Heart left ventricle (tissue), 16 donors: ENCODE measurements around the gene CCDC69. TPM values are rescaled to one million over a fixed set of nuclear protein-coding genes. Genes with fewer than 3 reads are reported as not detected.

Experiments
- ATAC-seq, 4 donors: fragments of 200-7000 bp; cut with Tn5 transposase; one replicate each; pipeline ENCODE4 v1.9.1; 2020 to 2022; ENCODE audit warnings: moderate library complexity in 4 of 4, mild to moderate bottlenecking in 3 of 4, moderate number of reproducible peaks in 1 of 4
- DNase-seq, 5 donors: peaks; one replicate each; pipeline ENCODE4 v3.0.0-alpha.2; 2020
- H3K27ac ChIP-seq, 12 donors: fragments of 200-600 bp; sonication (generic) in 4 of 12; one replicate each; pipeline versions ENCODE4 v1.5.0 to v1.8.0; 2016 to 2022; ENCODE audit warnings: mild to moderate bottlenecking in 2 of 12
- H3K27me3 ChIP-seq, 9 donors: fragments of 200-600 bp; sonication (generic) in 2 of 9; one replicate each; pipeline versions ENCODE4 v1.5.1 to v1.8.0; 2016 to 2022; ENCODE audit warnings: mild to moderate bottlenecking in 3 of 9
- H3K36me3 ChIP-seq, 9 donors: fragments of 200-600 bp; sonication (generic) in 2 of 9; one replicate each; pipeline versions ENCODE4 v1.5.0 to v1.8.0; 2018 to 2022; ENCODE audit warnings: mild to moderate bottlenecking in 2 of 9
- H3K4me1 ChIP-seq, 12 donors: fragments of 200-600 bp; sonication (generic) in 4 of 12; one replicate each; pipeline versions ENCODE4 v1.5.0 to v1.8.0; 2016 to 2022; ENCODE audit warnings: mild to moderate bottlenecking in 3 of 12
- H3K4me3 ChIP-seq, 12 donors: fragments of 200-600 bp; sonication (generic) in 4 of 12; one replicate each; pipeline versions ENCODE4 v1.5.0 to v1.8.0; 2017 to 2022; ENCODE audit warnings: mild to moderate bottlenecking in 9 of 12, moderate library complexity in 4 of 12
- H3K9me3 ChIP-seq, 12 donors: fragments of 200-600 bp; sonication (generic) in 4 of 12; one replicate each; pipeline versions ENCODE4 v1.5.0 to v1.8.0; 2016 to 2022; ENCODE audit warnings: mild to moderate bottlenecking in 1 of 12
- CTCF ChIP-seq, 12 donors: fragments of 200-600 bp; sonication (generic) in 4 of 12; IDR thresholded peaks; one replicate each; pipeline versions ENCODE4 v1.5.0 to v1.8.0; 2018 to 2022; ENCODE audit warnings: antibody characterized with exemption in 12 of 12, mild to moderate bottlenecking in 5 of 12
- POLR2A ChIP-seq, 2 donors: fragments of 450-650 bp; IDR thresholded peaks; one replicate each; pipeline ENCODE4 v1.6.1; 2017; ENCODE audit warnings: antibody characterized with exemption in 2 of 2, mild to moderate bottlenecking in 2 of 2, moderate library complexity in 2 of 2
- whole genome bisulfite sequencing, 4 donors: extraction: QIAGEN DNeasy Blood & Tissue Kit in 2 of 4; methylation state at CpG; one replicate each; pipeline versions ENCODE4 v1.1.5 to v1.1.7; 2013 to 2018; 5-methylcytosine and 5-hydroxymethylcytosine counted together
- intact Hi-C, 10 donors: fragments of 100-400 bp; cut with DNase I; formaldehyde crosslinking; loops; one replicate each; pipeline versions ENCODE4 v1.11.1 to v1.14.2; 2022
- polyA plus RNA-seq, 2 donors: library from polyadenylated mRNA; stranded (reverse); fragments of 200-250 nt; gene quantifications; one replicate each; pipeline ENCODE4 v1.2.3, GENCODE V29; 2013
- total RNA-seq, 9 donors: library from RNA; depleted of rRNA in 2 of 9; stranded (reverse); fragments of >200 nt in 2 of 9; fragmentation: NEBNext Ultra II Directional in 3 of 9; extraction: Animal tissue kit (Norgen Biotek cat#: 25700) in 3 of 9; gene quantifications; one replicate each; pipeline versions ENCODE4 v1.1.0 to v1.2.4, GENCODE V29; 2016 to 2023
- donor health status: ischemic (EF 13 %, LVEDD 7.1; RV severe dilation, severe dysfunction).
- donor health status: healthy with polysubstance abuse.
- donor health status: DM: no; HTN: yes; CAD: no.
- donor health status: DM: no; HTN: no; CAD: no.
- donor health status: ischemic (EF 25% LVEDD 6.9; RV normal size, moderate dysfunction).
- donor health status: ischemic (EF 25% LVEDD 5.7; RV mildly dilated, moderate dysfunction).
- donor health status: healthy.
- donor health status: DM: yes; HTN: yes; CAD: no.
- donor health status: ischemic (EF 35%, LVEDD 5.7; RV mildly dilated, moderate dysfunction).
- donor health status: nonischemic (EF 11% LVEDD 7.7; RV severe dilation, severe dysfunction).
- donor health status: DM: yes; HTN: yes; CAD: no.
- donor health status: PGD.
- donor health status: ischemic (EF 29% LVEDD 5.4; RV normal size, mild dysfunction).
- donor health status: nonischemic (EF 23%, LVEDD 6.1; RV moderate dilation, normal function).

CCDC69 gene
- total and polyA plus RNA-seq, 11 donors, result 82.5 to 245 (median 119) TPM

- DNase-seq (no peak), ATAC-seq (no peak)
- H3K4me1 ChIP-seq, result peaks cover 23 to 92% (median 76%) of the 10 kb centered on the region in 12 donors
- TF ChIP-seq CTCF (IDR thresholded peaks at IDR 0.05), result no peak
- no peak for TF ChIP-seq POLR2A (IDR thresholded peaks at IDR 0.05)
- no peaks in the 10 kb centered on the region for H3K9me3 ChIP-seq
- 89 to 94% (median 90%) methylated on average over 3 of the region's 3 CpGs for WGBS, 4 donors
- peak overlapping the region in 2 of 12 donors; percentile 90 to 94 for H3K27ac ChIP-seq
- intact Hi-C loops, result loop anchor here in 2 of 10 donors (10.0 kb wide), 2 partner anchors 359 to 369 kb away; no protein-coding TSS in a partner anchor
- peaks cover 0 to 10% (median 0%) of the 10 kb centered on the region in 9 donors for H3K36me3 ChIP-seq
- no peak overlapping the region for H3K4me3 ChIP-seq
- no peaks in the 10 kb centered on the region for H3K27me3 ChIP-seq
Observed at GRCh38 chr5:151153766-151154272, 70.1 kb downstream of the CCDC69 start.

GRCh38 chr5:151153300-151153699 lies 70.6 kb downstream of the CCDC69 start:
- TF ChIP-seq POLR2A (IDR thresholded peaks at IDR 0.05), result no peak
- TF ChIP-seq CTCF (IDR thresholded peaks at IDR 0.05), result no peak
- WGBS, 4 donors, result 69 to 85% (median 79%) methylated on average over 3 of the region's 3 CpGs
- DNase-seq (no peak), ATAC-seq (no peak)
- Histone ChIP-seq H3K27me3 (no peaks in the 10 kb centered on the region), H3K4me3 (no peak overlapping the region), H3K27ac (peak overlapping the region in 2 of 12 donors; percentile 90 to 94), H3K36me3 (peaks cover 0 to 10% (median 0%) of the 10 kb centered on the region in 9 donors), H3K9me3 (no peaks in the 10 kb centered on the region), H3K4me1 (peaks cover 21 to 93% (median 73%) of the 10 kb centered on the region in 12 donors)
- intact Hi-C loops, result loop anchor here in 2 of 10 donors (10.0 kb wide), 2 partner anchors 358 to 368 kb away; no protein-coding TSS in a partner anchor

GRCh38 chr5:151151793-151152192 lies 72.1 kb downstream of the CCDC69 start:
- TF ChIP-seq POLR2A (IDR thresholded peaks at IDR 0.05), result no peak
- no peak for TF ChIP-seq CTCF (IDR thresholded peaks at IDR 0.05)
- ATAC-seq (peak in 3 of 4 donors; percentile 14 to 40 (median 29)), DNase-seq (no peak)
- WGBS, 4 donors, result 47 to 51% (median 50%) methylated on average over 5 of the region's 5 CpGs
- Histone ChIP-seq H3K4me1 (peaks cover 19 to 99% (median 72%) of the 10 kb centered on the region in 12 donors), H3K36me3 (peaks cover 0 to 22% (median 11%) of the 10 kb centered on the region in 9 donors), H3K27me3 (no peaks in the 10 kb centered on the region), H3K9me3 (no peaks in the 10 kb centered on the region), H3K4me3 (no peak overlapping the region), H3K27ac (peak overlapping the region in 10 of 12 donors; percentile 33 to 94 (median 64))
- intact Hi-C loops, result loop anchor here in 2 of 10 donors (10.0 kb wide), 2 partner anchors 357 to 367 kb away; no protein-coding TSS in a partner anchor

GRCh38 chr5:151151263-151151660 lies 72.6 kb downstream of the CCDC69 start:
- H3K4me1 ChIP-seq, result peaks cover 19 to 99% (median 73%) of the 10 kb centered on the region in 12 donors
- ATAC-seq, result no peak
- H3K9me3 ChIP-seq, result no peaks in the 10 kb centered on the region
- TF ChIP-seq CTCF (IDR thresholded peaks at IDR 0.05) (no peak), POLR2A (IDR thresholded peaks at IDR 0.05) (no peak)
- peaks cover 0 to 28% (median 15%) of the 10 kb centered on the region in 9 donors for H3K36me3 ChIP-seq
- no peak overlapping the region for H3K4me3 ChIP-seq
- 20 to 46% (median 29%) methylated on average over 2 of the region's 2 CpGs for WGBS, 4 donors
- H3K27me3 ChIP-seq, result no peaks in the 10 kb centered on the region
- intact Hi-C loops, result loop anchor here in 2 of 10 donors (10.0 kb wide), 2 partner anchors 356 to 366 kb away; no protein-coding TSS in a partner anchor
- DNase-seq, result no peak
- peak overlapping the region; percentile 33 to 94 (median 63) for H3K27ac ChIP-seq
